H1 (cell line): ENCODE results near the gene FANCL. TPM values are rescaled to one million over a fixed set of nuclear protein-coding genes. Genes with fewer than 3 reads are reported as not detected.
"Not testable (repeated sequence)": the region's sequence is repeated elsewhere in the genome, so short reads cannot be mapped to it uniquely, and the experiment has no call there.

ENCODE experiments used
- CTCF ChIA-PET: fragments of 300-600 bp; sonication (Branson Sonifier 250); formaldehyde crosslinking; loops from one replicate; lab custom pipeline; 2021; ENCODE audit not compliant: partially characterized antibody; lab: Charles Lee
- POLR2A ChIA-PET: fragments of 300-600 bp; sonication (Branson Sonifier 250); formaldehyde crosslinking; loops from one replicate; lab custom pipeline; 2021; ENCODE audit warnings: inconsistent platforms; ENCODE audit not compliant: partially characterized antibody; lab: Charles Lee
- DNase-seq, 2 experiments: peaks; one replicate each; pipeline versions ENCODE4 v3.0.0 to v3.0.0-alpha.2; 2010 to 2022; ENCODE audit warnings: low spot score in 2 of 2, low read depth in 1 of 2, mixed read lengths in 1 of 2
- FAIRE-seq: peaks from 2 replicates; lab custom pipeline; 2011; peaks lifted over from hg19 to GRCh38; lab: Jason Lieb, UNC
- H2AFZ ChIP-seq: 2 replicates; pipeline ENCODE4 v1.8.1; 2012; ENCODE audit warnings: low read length, inconsistent platforms
- H2AK5ac ChIP-seq: 2 replicates; pipeline ENCODE4 v1.6.1; 2013; ENCODE audit warnings: low read depth, low read length
- H2BK120ac ChIP-seq: replicated peaks from 2 replicates; pipeline ENCODE3; 2013; ENCODE audit warnings: low read depth, low read length, inconsistent platforms
- H2BK12ac ChIP-seq: 2 replicates; pipeline ENCODE4 v1.6.1; 2013; ENCODE audit warnings: low read depth, low read length
- H2BK15ac ChIP-seq: 2 replicates; pipeline ENCODE4 v1.6.1; 2013; ENCODE audit warnings: low read length
- H2BK20ac ChIP-seq: 2 replicates; pipeline ENCODE4 v1.6.1; 2013; ENCODE audit warnings: low read length
- H2BK5ac ChIP-seq: 2 replicates; pipeline ENCODE4 v1.6.1; 2013; ENCODE audit warnings: low read depth, low read length
- H3K14ac ChIP-seq: 2 replicates; pipeline ENCODE4 v1.6.1; 2013; ENCODE audit warnings: inconsistent platforms; ENCODE audit not compliant: insufficient read length
- H3K18ac ChIP-seq: 2 replicates; pipeline ENCODE4 v1.6.1; 2013; ENCODE audit warnings: low read length; ENCODE audit errors: extremely low read depth
- H3K23ac ChIP-seq: 2 replicates; pipeline ENCODE4 v1.6.1; 2013; ENCODE audit warnings: inconsistent platforms; ENCODE audit not compliant: insufficient read length
- H3K23me2 ChIP-seq: 2 replicates; pipeline ENCODE4 v1.6.1; 2013; ENCODE audit warnings: low read depth, low read length
- H3K27ac ChIP-seq: 2 replicates; pipeline ENCODE4 v1.6.1; 2011; ENCODE audit warnings: low read depth, low read length, inconsistent platforms
- H3K27me3 ChIP-seq, 4 experiments: replicated peaks in 1 of 4; 1 replicate in 1 of 4; 2 replicates in 3 of 4; pipeline versions ENCODE4 v1.6.1 to v1.8.1; 2011 to 2013; ENCODE audit warnings: low read length in 3 of 4, mild to moderate bottlenecking in 3 of 4, inconsistent platforms in 2 of 4, mixed read lengths in 2 of 4, moderate library complexity in 1 of 4; ENCODE audit not compliant: control insufficient read depth in 3 of 4, insufficient read depth in 3 of 4; ENCODE audit errors: extremely low read depth in 1 of 4
- H3K36me3 ChIP-seq, 4 experiments: 2 replicates each; pipeline versions ENCODE4 v1.6.1 to v1.8.1; 2011 to 2013; ENCODE audit warnings: mild to moderate bottlenecking in 4 of 4, low read length in 3 of 4, moderate library complexity in 2 of 4, control low read depth in 1 of 4, inconsistent platforms in 1 of 4; ENCODE audit not compliant: insufficient read depth in 4 of 4, control insufficient read depth in 2 of 4
- H3K4ac ChIP-seq: replicated peaks from 2 replicates; pipeline ENCODE3; 2013; ENCODE audit warnings: low read length, low read depth, mixed read lengths, inconsistent platforms; ENCODE audit not compliant: insufficient read length
- H3K4me1 ChIP-seq, 4 experiments: replicated peaks in 1 of 4; 1 replicate in 1 of 4; 2 replicates in 3 of 4; pipeline versions ENCODE4 v1.6.1 to v1.8.1; 2011 to 2013; ENCODE audit warnings: low read length in 3 of 4, inconsistent platforms in 2 of 4, mixed read lengths in 1 of 4; ENCODE audit not compliant: insufficient read depth in 4 of 4, control insufficient read depth in 3 of 4
- H3K4me2 ChIP-seq, 2 experiments: 2 replicates each; pipeline versions ENCODE4 v1.6.1 to v1.8.1; 2011 to 2013; ENCODE audit warnings: low read depth in 2 of 2, low read length in 2 of 2, control low read depth in 1 of 2, inconsistent platforms in 1 of 2, mild to moderate bottlenecking in 1 of 2; ENCODE audit not compliant: insufficient read depth in 1 of 2
- H3K4me3 ChIP-seq, 4 experiments: fragments of 200-600, 300-600 bp in 1 of 4; sonication (generic), shearing (Covaris generic), sonication (Bioruptor Twin) in 1 of 4; 2 replicates each; pipeline versions ENCODE4 v1.5.1 to v1.8.1; 2011 to 2016; ENCODE audit warnings: low read length in 4 of 4, low read depth in 3 of 4, control low read depth in 2 of 4, inconsistent platforms in 2 of 4, mild to moderate bottlenecking in 2 of 4, mixed read lengths in 1 of 4, moderate library complexity in 1 of 4; ENCODE audit not compliant: insufficient read depth in 2 of 4; ENCODE audit errors: extremely low read depth in 1 of 4
- H3K56ac ChIP-seq: replicated peaks from 2 replicates; pipeline ENCODE3; 2013; ENCODE audit warnings: low read depth, mild to moderate bottlenecking, mixed read lengths, low read length, inconsistent platforms; ENCODE audit not compliant: insufficient read length
- H3K79me1 ChIP-seq: 2 replicates; pipeline ENCODE4 v1.6.1; 2013; ENCODE audit warnings: low read depth, low read length, control low read depth
- H3K79me2 ChIP-seq, 2 experiments: 2 replicates each; pipeline versions ENCODE4 v1.6.1 to v1.8.1; 2012 to 2013; ENCODE audit warnings: low read length in 2 of 2, mild to moderate bottlenecking in 2 of 2, inconsistent platforms in 1 of 2; ENCODE audit not compliant: insufficient read depth in 2 of 2, control insufficient read depth in 1 of 2
- H3K9ac ChIP-seq, 4 experiments: replicated peaks in 1 of 4; 1 replicate in 1 of 4; 2 replicates in 3 of 4; pipeline versions ENCODE4 v1.6.1 to v1.8.1; 2011 to 2013; ENCODE audit warnings: low read depth in 3 of 4, low read length in 3 of 4, control low read depth in 2 of 4, mild to moderate bottlenecking in 2 of 4, moderate library complexity in 2 of 4, inconsistent platforms in 1 of 4; ENCODE audit errors: extremely low read depth in 1 of 4
- H3K9me3 ChIP-seq, 2 experiments: 2 replicates each; pipeline versions ENCODE4 v1.6.1 to v1.8.1; 2012 to 2013; ENCODE audit warnings: mild to moderate bottlenecking in 2 of 2, moderate library complexity in 2 of 2, control low read depth in 1 of 2, inconsistent platforms in 1 of 2, low read depth in 1 of 2, low read length in 1 of 2, mixed read lengths in 1 of 2; ENCODE audit not compliant: insufficient read depth in 2 of 2
- H4K20me1 ChIP-seq, 2 experiments: replicated peaks in 1 of 2; 2 replicates each; pipeline versions ENCODE3 to v1.8.1; 2011 to 2013; ENCODE audit warnings: inconsistent platforms in 2 of 2, low read length in 2 of 2, mild to moderate bottlenecking in 1 of 2; ENCODE audit not compliant: insufficient read depth in 2 of 2, control insufficient read depth in 1 of 2
- H4K5ac ChIP-seq: 2 replicates; pipeline ENCODE4 v1.6.1; 2013; ENCODE audit warnings: low read length, low read depth, mixed read lengths, inconsistent platforms; ENCODE audit not compliant: insufficient read length
- H4K8ac ChIP-seq: 2 replicates; pipeline ENCODE4 v1.8.0; 2013; ENCODE audit warnings: mild to moderate bottlenecking, moderate library complexity, low read length, inconsistent platforms; ENCODE audit not compliant: insufficient read depth; ENCODE audit errors: extremely low read depth
- H4K91ac ChIP-seq: replicated peaks from 2 replicates; pipeline ENCODE3; 2013; ENCODE audit warnings: low read length, mixed read lengths, inconsistent platforms; ENCODE audit not compliant: insufficient read length
- WGBS, 2 experiments: shearing (Covaris generic) in 1 of 2; methylation state at CpG; one replicate each; pipeline versions ENCODE4 v1.1.6 to v1.1.7; 2013 to 2015; ENCODE audit warnings: low lambda C conversion rate in 2 of 2, mixed read lengths in 2 of 2, inconsistent platforms in 1 of 2, low coverage in 1 of 2, missing lambda C conversion rate in 1 of 2; ENCODE audit not compliant: insufficient replicate concordance in 2 of 2, insufficient coverage in 1 of 2, insufficient read length in 1 of 2; ENCODE audit errors: extremely low coverage in 1 of 2, missing lambda C conversion rate in 1 of 2; 5-methylcytosine and 5-hydroxymethylcytosine counted together
- polyA plus RNA-seq, 7 experiments: library from polyadenylated mRNA; depleted of rRNA in 3 of 7; stranded (reverse) in 5 of 7; unstranded in 2 of 7; fragments of >200 nt in 5 of 7; fragments of 200-250 nt in 2 of 7; gene quantifications; 1 replicate in 5 of 7; 2 replicates in 1 of 7; 4 replicates in 1 of 7; pipeline versions ENCODE4 v1.2.1 to v1.2.3, GENCODE V29; 2011 to 2013; ENCODE audit warnings: missing spikeins in 2 of 7, mixed read lengths in 2 of 7
- total RNA-seq: library from RNA; stranded (reverse); fragmentation: NEBNext Ultra II Directional; extraction: Animal tissue kit (Norgen Biotek cat#: 25700); gene quantifications from 2 replicates; pipeline ENCODE4 v1.2.1, GENCODE V29; 2021

Gene FANCL
- total and polyA plus RNA-seq, 2 of the 8 experiments (the other 6 are each of a cell fraction or from before 2014, with no cell fraction given) = 38.7 to 55.9 TPM

GRCh38 chr2:58168130-58168529 lies 73.0 kb downstream of the FANCL start:
- H3K4ac ChIP-seq, H3K56ac ChIP-seq, H3K23me2 ChIP-seq, FAIRE-seq, POLR2A ChIA-PET, H3K4me1 ChIP-seq, H3K14ac ChIP-seq, H2BK20ac ChIP-seq, H3K9me3 ChIP-seq, H3K79me1 ChIP-seq, H2AFZ ChIP-seq, H4K91ac ChIP-seq, H3K4me2 ChIP-seq, H2BK5ac ChIP-seq, H2BK120ac ChIP-seq, H3K18ac ChIP-seq, H4K20me1 ChIP-seq, H2BK12ac ChIP-seq, H3K27me3 ChIP-seq, H3K4me3 ChIP-seq, H2AK5ac ChIP-seq, H3K79me2 ChIP-seq, H4K5ac ChIP-seq, H3K23ac ChIP-seq, H4K8ac ChIP-seq, DNase-seq, H3K9ac ChIP-seq, H3K27ac ChIP-seq, H2BK15ac ChIP-seq: not testable (repeated sequence)
- peaks cover 0 to 17% (median 2%) of the 10 kb centered on the region in 4 experiments; a peak in 3 of 8 replicates for H3K36me3 ChIP-seq
- CTCF ChIA-PET = interaction anchor here (0.6 to 2.1 kb wide), 4 partner anchors 11 to 763 kb away, joined by 3 to 7 read pairs (median 4); no protein-coding TSS in a partner anchor
- 96% methylated on average over 4 of the region's 6 CpGs; no CpG with 5 or more reads in 1 of the 2 experiments for WGBS, 2 experiments
